Measurements from ENCODE around the gene SEMA3F.
"Not testable (repeated sequence)": the region's sequence is repeated elsewhere in the genome, so short reads cannot be mapped to it uniquely, and the experiment has no call there.

DNA sequence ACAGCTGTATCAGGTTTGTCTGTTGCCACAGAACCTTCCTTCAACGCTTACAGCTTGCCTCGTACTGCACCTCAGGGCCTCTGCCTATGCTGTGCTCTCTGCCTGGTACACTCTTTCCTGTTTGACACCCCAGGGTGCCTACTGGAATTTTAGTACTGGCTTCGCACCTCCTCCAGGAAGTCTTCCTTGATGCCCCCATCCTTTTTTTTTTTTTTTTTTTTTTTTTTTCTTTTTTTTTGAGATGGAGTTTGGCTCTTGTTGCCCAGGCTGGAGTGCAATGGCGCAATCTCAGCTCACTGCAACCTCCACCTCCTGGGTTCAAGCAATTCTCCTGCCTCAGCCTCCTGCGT lies 56.2 kb downstream of the SEMA3F start:
- TF ChIP-seq, protein P1, sequence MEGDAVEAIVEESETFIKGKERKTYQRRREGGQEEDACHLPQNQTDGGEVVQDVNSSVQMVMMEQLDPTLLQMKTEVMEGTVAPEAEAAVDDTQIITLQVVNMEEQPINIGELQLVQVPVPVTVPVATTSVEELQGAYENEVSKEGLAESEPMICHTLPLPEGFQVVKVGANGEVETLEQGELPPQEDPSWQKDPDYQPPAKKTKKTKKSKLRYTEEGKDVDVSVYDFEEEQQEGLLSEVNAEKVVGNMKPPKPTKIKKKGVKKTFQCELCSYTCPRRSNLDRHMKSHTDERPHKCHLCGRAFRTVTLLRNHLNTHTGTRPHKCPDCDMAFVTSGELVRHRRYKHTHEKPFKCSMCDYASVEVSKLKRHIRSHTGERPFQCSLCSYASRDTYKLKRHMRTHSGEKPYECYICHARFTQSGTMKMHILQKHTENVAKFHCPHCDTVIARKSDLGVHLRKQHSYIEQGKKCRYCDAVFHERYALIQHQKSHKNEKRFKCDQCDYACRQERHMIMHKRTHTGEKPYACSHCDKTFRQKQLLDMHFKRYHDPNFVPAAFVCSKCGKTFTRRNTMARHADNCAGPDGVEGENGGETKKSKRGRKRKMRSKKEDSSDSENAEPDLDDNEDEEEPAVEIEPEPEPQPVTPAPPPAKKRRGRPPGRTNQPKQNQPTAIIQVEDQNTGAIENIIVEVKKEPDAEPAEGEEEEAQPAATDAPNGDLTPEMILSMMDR (IDR thresholded peaks at IDR 0.05), result not testable (repeated sequence)
- TF ChIP-seq, protein P2, sequence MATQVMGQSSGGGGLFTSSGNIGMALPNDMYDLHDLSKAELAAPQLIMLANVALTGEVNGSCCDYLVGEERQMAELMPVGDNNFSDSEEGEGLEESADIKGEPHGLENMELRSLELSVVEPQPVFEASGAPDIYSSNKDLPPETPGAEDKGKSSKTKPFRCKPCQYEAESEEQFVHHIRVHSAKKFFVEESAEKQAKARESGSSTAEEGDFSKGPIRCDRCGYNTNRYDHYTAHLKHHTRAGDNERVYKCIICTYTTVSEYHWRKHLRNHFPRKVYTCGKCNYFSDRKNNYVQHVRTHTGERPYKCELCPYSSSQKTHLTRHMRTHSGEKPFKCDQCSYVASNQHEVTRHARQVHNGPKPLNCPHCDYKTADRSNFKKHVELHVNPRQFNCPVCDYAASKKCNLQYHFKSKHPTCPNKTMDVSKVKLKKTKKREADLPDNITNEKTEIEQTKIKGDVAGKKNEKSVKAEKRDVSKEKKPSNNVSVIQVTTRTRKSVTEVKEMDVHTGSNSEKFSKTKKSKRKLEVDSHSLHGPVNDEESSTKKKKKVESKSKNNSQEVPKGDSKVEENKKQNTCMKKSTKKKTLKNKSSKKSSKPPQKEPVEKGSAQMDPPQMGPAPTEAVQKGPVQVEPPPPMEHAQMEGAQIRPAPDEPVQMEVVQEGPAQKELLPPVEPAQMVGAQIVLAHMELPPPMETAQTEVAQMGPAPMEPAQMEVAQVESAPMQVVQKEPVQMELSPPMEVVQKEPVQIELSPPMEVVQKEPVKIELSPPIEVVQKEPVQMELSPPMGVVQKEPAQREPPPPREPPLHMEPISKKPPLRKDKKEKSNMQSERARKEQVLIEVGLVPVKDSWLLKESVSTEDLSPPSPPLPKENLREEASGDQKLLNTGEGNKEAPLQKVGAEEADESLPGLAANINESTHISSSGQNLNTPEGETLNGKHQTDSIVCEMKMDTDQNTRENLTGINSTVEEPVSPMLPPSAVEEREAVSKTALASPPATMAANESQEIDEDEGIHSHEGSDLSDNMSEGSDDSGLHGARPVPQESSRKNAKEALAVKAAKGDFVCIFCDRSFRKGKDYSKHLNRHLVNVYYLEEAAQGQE (IDR thresholded peaks at IDR 0.05; ENCODE audit: insufficient read depth in 1 of 2, low read depth in 2 of 2, low read length in 1 of 2), result not testable (repeated sequence)
